H1 (cell line): ENCODE measurements around the gene ADCY3. TPM values are rescaled to one million over a fixed set of nuclear protein-coding genes. Genes with fewer than 3 reads are reported as not detected.

Source experiments
- CTCF ChIA-PET: fragments of 300-600 bp; sonication (Branson Sonifier 250); formaldehyde crosslinking; loops from one replicate; lab custom pipeline; 2021; ENCODE audit not compliant: partially characterized antibody; lab: Charles Lee
- POLR2A ChIA-PET: fragments of 300-600 bp; sonication (Branson Sonifier 250); formaldehyde crosslinking; loops from one replicate; lab custom pipeline; 2021; ENCODE audit warnings: inconsistent platforms; ENCODE audit not compliant: partially characterized antibody; lab: Charles Lee
- DNase-seq, 2 experiments: peaks; one replicate each; pipeline versions ENCODE4 v3.0.0 to v3.0.0-alpha.2; 2010 to 2022; ENCODE audit warnings: low spot score in 2 of 2, low read depth in 1 of 2, mixed read lengths in 1 of 2
- FAIRE-seq: peaks from 2 replicates; lab custom pipeline; 2011; peaks lifted over from hg19 to GRCh38; lab: Jason Lieb, UNC
- H2AFZ ChIP-seq: 2 replicates; pipeline ENCODE4 v1.8.1; 2012; ENCODE audit warnings: low read length, inconsistent platforms
- H2AK5ac ChIP-seq: 2 replicates; pipeline ENCODE4 v1.6.1; 2013; ENCODE audit warnings: low read depth, low read length
- H2BK120ac ChIP-seq: replicated peaks from 2 replicates; pipeline ENCODE3; 2013; ENCODE audit warnings: low read depth, low read length, inconsistent platforms
- H2BK12ac ChIP-seq: 2 replicates; pipeline ENCODE4 v1.6.1; 2013; ENCODE audit warnings: low read depth, low read length
- H2BK15ac ChIP-seq: 2 replicates; pipeline ENCODE4 v1.6.1; 2013; ENCODE audit warnings: low read length
- H2BK20ac ChIP-seq: 2 replicates; pipeline ENCODE4 v1.6.1; 2013; ENCODE audit warnings: low read length
- H2BK5ac ChIP-seq: 2 replicates; pipeline ENCODE4 v1.6.1; 2013; ENCODE audit warnings: low read depth, low read length
- H3K14ac ChIP-seq: 2 replicates; pipeline ENCODE4 v1.6.1; 2013; ENCODE audit warnings: inconsistent platforms; ENCODE audit not compliant: insufficient read length
- H3K18ac ChIP-seq: 2 replicates; pipeline ENCODE4 v1.6.1; 2013; ENCODE audit warnings: low read length; ENCODE audit errors: extremely low read depth
- H3K23ac ChIP-seq: 2 replicates; pipeline ENCODE4 v1.6.1; 2013; ENCODE audit warnings: inconsistent platforms; ENCODE audit not compliant: insufficient read length
- H3K23me2 ChIP-seq: 2 replicates; pipeline ENCODE4 v1.6.1; 2013; ENCODE audit warnings: low read depth, low read length
- H3K27ac ChIP-seq: 2 replicates; pipeline ENCODE4 v1.6.1; 2011; ENCODE audit warnings: low read depth, low read length, inconsistent platforms
- H3K27me3 ChIP-seq, 4 experiments: replicated peaks in 1 of 4; 1 replicate in 1 of 4; 2 replicates in 3 of 4; pipeline versions ENCODE4 v1.6.1 to v1.8.1; 2011 to 2013; ENCODE audit warnings: low read length in 3 of 4, mild to moderate bottlenecking in 3 of 4, inconsistent platforms in 2 of 4, mixed read lengths in 2 of 4, moderate library complexity in 1 of 4; ENCODE audit not compliant: control insufficient read depth in 3 of 4, insufficient read depth in 3 of 4; ENCODE audit errors: extremely low read depth in 1 of 4
- H3K36me3 ChIP-seq, 4 experiments: 2 replicates each; pipeline versions ENCODE4 v1.6.1 to v1.8.1; 2011 to 2013; ENCODE audit warnings: mild to moderate bottlenecking in 4 of 4, low read length in 3 of 4, moderate library complexity in 2 of 4, control low read depth in 1 of 4, inconsistent platforms in 1 of 4; ENCODE audit not compliant: insufficient read depth in 4 of 4, control insufficient read depth in 2 of 4
- H3K4ac ChIP-seq: replicated peaks from 2 replicates; pipeline ENCODE3; 2013; ENCODE audit warnings: low read length, low read depth, mixed read lengths, inconsistent platforms; ENCODE audit not compliant: insufficient read length
- H3K4me1 ChIP-seq, 4 experiments: replicated peaks in 1 of 4; 1 replicate in 1 of 4; 2 replicates in 3 of 4; pipeline versions ENCODE4 v1.6.1 to v1.8.1; 2011 to 2013; ENCODE audit warnings: low read length in 3 of 4, inconsistent platforms in 2 of 4, mixed read lengths in 1 of 4; ENCODE audit not compliant: insufficient read depth in 4 of 4, control insufficient read depth in 3 of 4
- H3K4me2 ChIP-seq, 2 experiments: 2 replicates each; pipeline versions ENCODE4 v1.6.1 to v1.8.1; 2011 to 2013; ENCODE audit warnings: low read depth in 2 of 2, low read length in 2 of 2, control low read depth in 1 of 2, inconsistent platforms in 1 of 2, mild to moderate bottlenecking in 1 of 2; ENCODE audit not compliant: insufficient read depth in 1 of 2
- H3K4me3 ChIP-seq, 4 experiments: fragments of 200-600, 300-600 bp in 1 of 4; sonication (generic), shearing (Covaris generic), sonication (Bioruptor Twin) in 1 of 4; 2 replicates each; pipeline versions ENCODE4 v1.5.1 to v1.8.1; 2011 to 2016; ENCODE audit warnings: low read length in 4 of 4, low read depth in 3 of 4, control low read depth in 2 of 4, inconsistent platforms in 2 of 4, mild to moderate bottlenecking in 2 of 4, mixed read lengths in 1 of 4, moderate library complexity in 1 of 4; ENCODE audit not compliant: insufficient read depth in 2 of 4; ENCODE audit errors: extremely low read depth in 1 of 4
- H3K56ac ChIP-seq: replicated peaks from 2 replicates; pipeline ENCODE3; 2013; ENCODE audit warnings: low read depth, mild to moderate bottlenecking, mixed read lengths, low read length, inconsistent platforms; ENCODE audit not compliant: insufficient read length
- H3K79me1 ChIP-seq: 2 replicates; pipeline ENCODE4 v1.6.1; 2013; ENCODE audit warnings: low read depth, low read length, control low read depth
- H3K79me2 ChIP-seq, 2 experiments: 2 replicates each; pipeline versions ENCODE4 v1.6.1 to v1.8.1; 2012 to 2013; ENCODE audit warnings: low read length in 2 of 2, mild to moderate bottlenecking in 2 of 2, inconsistent platforms in 1 of 2; ENCODE audit not compliant: insufficient read depth in 2 of 2, control insufficient read depth in 1 of 2
- H3K9ac ChIP-seq, 4 experiments: replicated peaks in 1 of 4; 1 replicate in 1 of 4; 2 replicates in 3 of 4; pipeline versions ENCODE4 v1.6.1 to v1.8.1; 2011 to 2013; ENCODE audit warnings: low read depth in 3 of 4, low read length in 3 of 4, control low read depth in 2 of 4, mild to moderate bottlenecking in 2 of 4, moderate library complexity in 2 of 4, inconsistent platforms in 1 of 4; ENCODE audit errors: extremely low read depth in 1 of 4
- H3K9me3 ChIP-seq, 2 experiments: 2 replicates each; pipeline versions ENCODE4 v1.6.1 to v1.8.1; 2012 to 2013; ENCODE audit warnings: mild to moderate bottlenecking in 2 of 2, moderate library complexity in 2 of 2, control low read depth in 1 of 2, inconsistent platforms in 1 of 2, low read depth in 1 of 2, low read length in 1 of 2, mixed read lengths in 1 of 2; ENCODE audit not compliant: insufficient read depth in 2 of 2
- H4K20me1 ChIP-seq, 2 experiments: replicated peaks in 1 of 2; 2 replicates each; pipeline versions ENCODE3 to v1.8.1; 2011 to 2013; ENCODE audit warnings: inconsistent platforms in 2 of 2, low read length in 2 of 2, mild to moderate bottlenecking in 1 of 2; ENCODE audit not compliant: insufficient read depth in 2 of 2, control insufficient read depth in 1 of 2
- H4K5ac ChIP-seq: 2 replicates; pipeline ENCODE4 v1.6.1; 2013; ENCODE audit warnings: low read length, low read depth, mixed read lengths, inconsistent platforms; ENCODE audit not compliant: insufficient read length
- H4K8ac ChIP-seq: 2 replicates; pipeline ENCODE4 v1.8.0; 2013; ENCODE audit warnings: mild to moderate bottlenecking, moderate library complexity, low read length, inconsistent platforms; ENCODE audit not compliant: insufficient read depth; ENCODE audit errors: extremely low read depth
- H4K91ac ChIP-seq: replicated peaks from 2 replicates; pipeline ENCODE3; 2013; ENCODE audit warnings: low read length, mixed read lengths, inconsistent platforms; ENCODE audit not compliant: insufficient read length
- JUND ChIP-seq: IDR thresholded peaks from 2 replicates; pipeline ENCODE4 v1.6.1; 2011; ENCODE audit warnings: mild to moderate bottlenecking, improper control_type of control experiment, low read length
- RAD21 ChIP-seq, 2 experiments: IDR thresholded peaks in 1 of 2; conservative IDR thresholded peaks in 1 of 2; 2 replicates each; pipeline ENCODE4 v1.6.1; 2011; ENCODE audit warnings: low read depth in 2 of 2, low read length in 2 of 2, improper control_type of control experiment in 1 of 2, inconsistent platforms in 1 of 2, mild to moderate bottlenecking in 1 of 2, moderate library complexity in 1 of 2
- SRF ChIP-seq: IDR thresholded peaks from 2 replicates; pipeline ENCODE4 v1.6.1; 2011; ENCODE audit warnings: mild to moderate bottlenecking, low read depth, low read length, moderate library complexity
- TEAD4 ChIP-seq: IDR thresholded peaks from 2 replicates; pipeline ENCODE4 v1.6.1; 2012; ENCODE audit warnings: low read depth, low read length, inconsistent platforms, mixed read lengths
- WGBS, 2 experiments: shearing (Covaris generic) in 1 of 2; methylation state at CpG; one replicate each; pipeline versions ENCODE4 v1.1.6 to v1.1.7; 2013 to 2015; ENCODE audit warnings: low lambda C conversion rate in 2 of 2, mixed read lengths in 2 of 2, inconsistent platforms in 1 of 2, low coverage in 1 of 2, missing lambda C conversion rate in 1 of 2; ENCODE audit not compliant: insufficient replicate concordance in 2 of 2, insufficient coverage in 1 of 2, insufficient read length in 1 of 2; ENCODE audit errors: extremely low coverage in 1 of 2, missing lambda C conversion rate in 1 of 2; 5-methylcytosine and 5-hydroxymethylcytosine counted together
- polyA plus RNA-seq, 7 experiments: library from polyadenylated mRNA; depleted of rRNA in 3 of 7; stranded (reverse) in 5 of 7; unstranded in 2 of 7; fragments of >200 nt in 5 of 7; fragments of 200-250 nt in 2 of 7; gene quantifications; 1 replicate in 5 of 7; 2 replicates in 1 of 7; 4 replicates in 1 of 7; pipeline versions ENCODE4 v1.2.1 to v1.2.3, GENCODE V29; 2011 to 2013; ENCODE audit warnings: missing spikeins in 2 of 7, mixed read lengths in 2 of 7
- total RNA-seq: library from RNA; stranded (reverse); fragmentation: NEBNext Ultra II Directional; extraction: Animal tissue kit (Norgen Biotek cat#: 25700); gene quantifications from 2 replicates; pipeline ENCODE4 v1.2.1, GENCODE V29; 2021

The ADCY3 gene
- total and polyA plus RNA-seq, 2 of the 8 experiments (the other 6 are each of a cell fraction or from before 2014, with no cell fraction given), result 45.1 to 52.9 TPM

GRCh38 chr2:24866946-24867345 is 53.1 kb downstream of the ADCY3 start:
- Histone ChIP-seq H3K79me2 (no peaks in the 10 kb centered on the region), H2BK120ac (no peak overlapping the region), H3K79me1 (no peaks in the 10 kb centered on the region; the same call in 1 of the 2 replicates), H3K36me3 (no peaks in the 10 kb centered on the region), H2AFZ (no peak overlapping the region), H3K9me3 (no peaks in the 10 kb centered on the region), H3K4me3 (no peak overlapping the region), H3K56ac (no peak overlapping the region), H4K8ac (no peak overlapping the region), H4K20me1 (peaks cover 0 to under 1% of the 10 kb centered on the region in 2 experiments), H2BK20ac (no peak overlapping the region), H4K5ac (no peak overlapping the region), H3K4me1 (peaks cover 0 to 2% (median 0%) of the 10 kb centered on the region in 4 experiments; a peak in 1 of 7 replicates), H3K4me2 (no peak overlapping the region), H3K14ac (no peak overlapping the region), H2AK5ac (no peak overlapping the region), H3K9ac (no peak overlapping the region), H3K27me3 (no peaks in the 10 kb centered on the region), H3K4ac (no peak overlapping the region), H3K23me2 (no peaks in the 10 kb centered on the region; the same call in 1 of the 2 replicates), H2BK5ac (no peak overlapping the region), H3K27ac (no peak overlapping the region), H2BK15ac (no peak overlapping the region), H4K91ac (no peak overlapping the region), H3K23ac (no peak overlapping the region), H3K18ac (no peak overlapping the region), H2BK12ac (no peak overlapping the region)
- DNase-seq (no peak), FAIRE-seq (no peak)
- TF ChIP-seq RAD21 (IDR thresholded peaks at IDR 0.05 in 1 of 2, conservative IDR thresholded peaks at IDR 0.05 in 1 of 2; ENCODE audit: low read depth in 2 of 2, low read length in 2 of 2), result no peak
- TF ChIP-seq TEAD4, result no peak
- TF ChIP-seq JUND, result no peak
- TF ChIP-seq SRF, result no peak
- ChIA-PET CTCF (interaction anchor here (0.6 to 1.7 kb wide), 2 partner anchors 14 to 1890 kb away, joined by 3 to 4 read pairs; no protein-coding TSS in a partner anchor), POLR2A (interaction anchor here (0.6 kb wide), 1 partner anchor 105 kb away, joined by 3 read pairs; no protein-coding TSS in a partner anchor)
- 85% methylated on average over 6 of the region's 6 CpGs; no CpG with 5 or more reads in 1 of the 2 experiments for WGBS, 2 experiments
